NCI-H1436 (cell line): ENCODE results near the gene ATP6V0A1.
"Not testable (repeated sequence)": the region's sequence is repeated elsewhere in the genome, so short reads cannot be mapped to it uniquely, and the experiment has no call there.

Experiments used
- DNase-seq: peaks from one replicate; lab custom pipeline; 2025; lab: John Stamatoyannopoulos, UW

Gene ATP6V0A1

GRCh38 chr17:42438600-42439567 is 19.8 kb upstream of the ATP6V0A1 start:
- no peak for DNase-seq

GRCh38 chr17:42441371-42442195 is 17.1 kb upstream of the ATP6V0A1 start:
- DNase-seq: no peak

DNA sequence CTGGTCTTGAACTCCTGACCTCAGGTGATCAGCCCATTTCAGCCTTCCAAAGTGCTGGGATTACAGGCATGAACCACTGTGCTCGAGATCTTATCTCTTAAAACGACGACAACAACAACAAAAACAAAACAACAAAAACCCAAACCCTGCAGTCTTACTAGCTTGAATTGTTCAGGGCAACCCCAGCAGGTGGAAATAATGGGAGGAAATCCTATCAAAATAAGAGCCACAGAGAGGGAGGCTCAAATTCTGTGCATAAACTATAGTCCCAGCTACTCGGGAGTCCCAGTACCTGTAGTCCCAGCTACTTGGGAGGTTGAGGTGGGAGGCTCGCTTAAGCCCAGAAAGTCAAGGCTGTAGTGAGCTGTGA is 16.5 kb upstream of the ATP6V0A1 start:
- no peak for DNase-seq

GRCh38 chr17:42449176-42449575 is 9.5 kb upstream of the ATP6V0A1 start:
- not testable (repeated sequence) for DNase-seq

- not testable (repeated sequence) for DNase-seq
Measured at GRCh38 chr17:42449838-42450237, 8.8 kb upstream of the ATP6V0A1 start.

DNA sequence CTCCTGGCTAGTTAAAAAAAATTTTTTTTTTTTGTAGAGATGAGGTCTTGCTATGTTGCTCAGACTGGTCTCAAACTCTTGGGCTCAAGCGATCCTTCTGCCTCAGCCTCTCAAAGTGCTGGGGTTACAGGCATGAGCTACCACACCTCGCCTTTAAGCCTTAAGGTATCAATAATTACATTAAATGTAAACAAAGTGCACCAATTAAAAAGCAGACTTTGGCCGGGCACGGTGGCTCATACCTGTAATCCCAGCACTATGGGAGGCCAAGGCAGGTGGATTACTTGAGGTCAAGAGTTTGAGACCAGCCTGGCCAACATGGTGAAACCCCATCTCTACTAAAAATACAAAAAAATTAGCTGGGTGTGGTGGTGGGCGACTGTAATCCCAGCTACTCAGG is 7.4 kb upstream of the ATP6V0A1 start:
- DNase-seq: not testable (repeated sequence)

DNA sequence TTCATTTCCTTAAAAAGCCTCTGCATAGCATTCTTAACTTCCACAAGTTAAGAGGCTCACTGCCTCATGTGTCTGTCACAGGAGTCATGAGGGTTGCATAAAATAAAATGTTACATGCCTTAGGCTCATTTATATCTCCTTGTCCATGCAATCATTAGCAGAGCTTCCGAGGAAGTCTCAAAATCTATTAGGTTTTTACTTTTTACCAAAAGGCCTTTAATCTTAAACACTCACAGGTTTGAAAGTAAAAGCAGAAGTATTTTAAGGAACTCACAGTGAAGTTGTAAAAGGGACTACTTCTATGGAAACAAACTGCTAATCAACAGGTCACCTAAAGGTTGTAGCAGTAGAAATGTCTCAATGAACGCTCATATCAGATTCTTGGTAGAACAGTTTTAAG is 5.2 kb upstream of the ATP6V0A1 start:
- DNase-seq: no peak

DNA sequence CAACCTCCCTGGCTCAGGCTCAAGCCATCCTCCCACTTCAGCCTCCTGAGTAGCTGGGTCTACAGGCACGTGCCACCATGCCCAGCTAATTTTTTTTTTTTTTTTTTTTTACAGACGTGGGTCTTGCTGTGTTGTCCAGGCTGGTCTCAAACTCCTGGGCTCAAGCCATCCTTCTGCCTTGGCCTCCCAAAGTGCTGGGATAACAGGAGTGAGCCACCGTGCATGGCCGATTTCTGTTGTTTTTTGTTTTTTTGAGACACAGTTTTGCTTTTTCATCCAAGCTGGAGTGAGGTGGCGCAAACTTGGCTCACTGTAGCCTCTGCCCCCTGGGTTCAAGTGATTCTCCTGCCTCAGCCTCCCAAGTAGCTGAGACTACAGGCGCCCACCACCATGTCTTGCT is 3.7 kb upstream of the ATP6V0A1 start:
- DNase-seq: not testable (repeated sequence)

DNA sequence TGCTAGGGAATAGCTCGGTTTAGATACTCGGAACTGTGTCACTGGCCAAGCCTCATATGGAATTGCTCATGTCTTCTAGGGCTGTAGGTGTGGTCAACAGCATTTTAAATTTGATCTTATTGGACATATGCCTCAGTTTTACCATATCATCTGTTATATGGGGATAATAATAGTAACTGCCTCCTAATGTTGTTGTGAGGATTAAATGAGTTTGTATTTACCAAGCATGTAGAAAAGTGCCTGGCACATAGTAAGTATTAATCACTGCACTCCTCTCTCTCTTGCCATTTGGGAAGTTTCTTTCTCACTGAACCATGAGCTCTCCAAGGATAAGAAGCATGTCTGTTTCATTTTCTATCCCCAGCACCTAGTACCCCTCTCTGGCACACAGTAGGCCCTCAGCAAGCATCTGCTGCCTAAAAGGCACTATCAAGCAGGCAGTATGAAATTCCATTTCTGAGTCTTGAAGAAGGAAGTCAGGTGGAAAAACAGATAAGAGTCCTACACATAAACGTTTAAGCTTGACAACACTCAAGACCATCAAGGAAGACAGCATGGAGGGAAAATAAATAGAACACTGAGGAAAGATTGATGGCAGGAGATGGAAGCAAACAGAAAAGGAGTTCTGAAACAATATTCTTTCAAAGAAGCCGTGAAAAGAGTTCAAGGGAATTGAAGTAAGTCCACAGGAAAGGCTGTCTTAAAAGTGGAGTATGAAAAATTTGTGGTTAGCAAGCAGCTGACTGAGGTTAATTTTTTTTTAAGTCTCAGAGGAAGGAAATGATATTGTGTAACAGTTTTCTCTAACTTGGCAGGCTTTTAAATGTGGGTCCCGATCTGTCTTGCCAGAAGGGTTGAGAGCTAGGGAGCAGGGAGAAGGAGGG is 2.2 kb upstream of the ATP6V0A1 start:
- no peak for DNase-seq

DNA sequence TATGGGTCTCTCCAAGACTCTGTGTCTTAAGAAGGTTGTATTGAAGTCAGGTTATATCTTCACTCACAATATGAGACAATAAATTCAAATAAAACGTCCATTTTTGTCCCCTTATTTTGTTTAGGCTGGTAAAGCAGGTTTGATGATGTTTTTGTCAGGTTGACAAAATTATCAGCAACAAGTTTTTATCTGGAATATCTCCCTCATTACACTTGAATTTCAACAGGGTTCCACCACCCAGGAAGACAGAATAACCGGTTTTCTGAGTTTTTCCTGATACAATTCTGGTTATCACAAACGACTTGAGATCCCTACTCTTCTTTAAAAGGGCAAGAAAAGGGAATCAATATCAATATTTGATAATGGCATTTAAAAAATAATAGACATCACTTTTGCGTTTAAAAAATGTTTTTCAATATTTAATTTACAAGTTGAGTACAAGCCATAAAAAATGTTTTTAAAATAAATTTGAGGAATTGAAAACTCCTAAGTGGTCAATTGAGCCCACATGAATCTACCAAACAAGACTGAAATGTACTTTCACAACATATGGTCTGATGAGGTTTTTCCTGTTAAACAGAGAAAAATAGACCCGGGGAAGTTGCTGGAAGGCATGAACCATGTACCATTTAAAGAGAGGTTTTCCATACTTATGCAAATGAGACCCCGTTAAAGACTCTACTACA is 1.4 kb upstream of the ATP6V0A1 start:
- DNase-seq: no peak

DNA sequence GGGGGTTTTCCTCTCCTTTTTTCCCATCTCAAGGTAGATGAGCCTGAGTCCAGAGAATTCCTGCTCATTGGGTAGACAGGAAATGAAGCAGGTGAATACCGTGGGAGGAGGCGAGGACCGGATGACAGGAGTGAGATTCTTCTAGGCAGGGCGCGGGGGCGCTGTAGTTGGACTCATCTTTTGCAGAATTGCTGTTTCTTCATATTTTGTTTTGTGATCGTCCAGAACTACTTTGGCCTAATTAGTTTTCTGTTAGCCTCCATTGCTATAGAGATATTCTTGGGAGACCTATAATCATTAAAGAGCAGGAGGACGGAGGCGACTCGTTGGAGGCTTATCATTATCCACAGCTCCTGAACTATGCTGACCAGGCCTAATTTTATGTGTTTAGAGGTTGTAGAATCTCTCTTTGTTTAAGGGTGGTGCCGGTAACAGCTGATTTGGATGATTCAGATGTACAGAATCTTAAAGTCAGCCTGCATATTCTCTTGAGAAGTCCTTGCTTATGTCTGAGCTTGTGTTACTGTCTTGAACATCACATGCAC is 650 bp downstream of the ATP6V0A1 start:
- no peak for DNase-seq

GRCh38 chr17:42459801-42460281 is 1.2 kb downstream of the ATP6V0A1 start:
- DNase-seq: no peak

DNA sequence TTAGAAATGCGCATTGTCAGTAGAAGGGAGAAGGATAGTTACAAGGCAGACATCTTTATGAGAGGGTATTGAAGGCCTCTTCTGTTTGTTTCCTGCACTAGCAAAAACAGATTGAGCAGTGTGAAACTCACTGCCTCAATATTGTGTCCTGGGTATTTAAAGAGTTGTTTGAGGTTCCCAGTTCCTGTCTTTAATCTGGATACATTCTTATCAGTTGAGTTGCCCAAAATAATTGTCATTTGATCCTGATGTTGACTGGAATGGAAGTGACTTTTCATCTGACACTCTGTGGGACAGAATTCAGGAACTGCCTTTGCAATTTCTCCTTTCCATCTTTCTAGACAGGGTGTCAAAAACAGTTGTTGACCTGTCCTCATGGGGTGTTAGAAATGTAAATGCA is 1.7 kb downstream of the ATP6V0A1 start:
- no peak for DNase-seq

- no peak for DNase-seq
Measured at GRCh38 chr17:42463976-42464400, 5.3 kb downstream of the ATP6V0A1 start.

DNA sequence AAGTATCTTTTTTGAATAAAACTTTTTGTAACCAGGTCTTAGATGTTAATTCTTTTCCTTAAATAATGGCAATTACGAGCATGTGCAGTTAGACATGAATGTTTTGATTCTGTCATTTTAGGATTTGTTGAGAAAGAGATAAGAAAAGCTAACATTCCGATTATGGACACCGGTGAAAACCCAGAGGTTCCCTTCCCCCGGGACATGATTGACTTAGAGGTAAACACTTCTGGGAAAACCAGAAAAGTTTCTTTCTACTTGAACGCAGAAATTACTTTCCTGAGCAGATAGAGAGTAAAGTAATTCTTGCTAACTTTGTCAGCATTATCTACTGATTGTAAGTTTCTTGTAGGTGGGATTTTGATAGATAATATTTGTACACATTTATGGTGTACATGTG is 9.2 kb downstream of the ATP6V0A1 start:
- DNase-seq: no peak

- no peak for DNase-seq
Measured at GRCh38 chr17:42472709-42473521, 14.2 kb downstream of the ATP6V0A1 start.

GRCh38 chr17:42474276-42474675 is 15.6 kb downstream of the ATP6V0A1 start:
- no peak for DNase-seq

- no peak for DNase-seq
Measured at GRCh38 chr17:42475121-42475520, 16.4 kb downstream of the ATP6V0A1 start.

DNA sequence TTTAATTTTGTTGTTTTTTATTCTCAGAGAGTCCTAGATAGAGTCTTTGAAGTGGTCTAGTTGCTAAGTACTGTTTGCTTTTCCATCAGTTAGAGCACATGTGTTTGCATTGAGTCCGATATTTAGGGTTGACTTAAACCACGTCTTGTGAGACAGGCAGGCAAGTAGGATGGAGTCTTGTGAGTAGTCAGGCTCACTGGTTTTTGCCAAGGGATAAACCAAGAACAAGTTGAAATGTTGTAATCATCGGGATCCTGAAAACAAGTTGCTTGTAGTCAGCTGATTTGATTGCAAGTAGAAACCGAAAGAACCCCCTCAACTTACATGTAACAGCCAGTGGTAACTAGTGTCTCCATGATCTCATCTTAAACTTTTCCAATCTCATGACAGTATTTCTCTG is 17.2 kb downstream of the ATP6V0A1 start:
- no peak for DNase-seq

DNA sequence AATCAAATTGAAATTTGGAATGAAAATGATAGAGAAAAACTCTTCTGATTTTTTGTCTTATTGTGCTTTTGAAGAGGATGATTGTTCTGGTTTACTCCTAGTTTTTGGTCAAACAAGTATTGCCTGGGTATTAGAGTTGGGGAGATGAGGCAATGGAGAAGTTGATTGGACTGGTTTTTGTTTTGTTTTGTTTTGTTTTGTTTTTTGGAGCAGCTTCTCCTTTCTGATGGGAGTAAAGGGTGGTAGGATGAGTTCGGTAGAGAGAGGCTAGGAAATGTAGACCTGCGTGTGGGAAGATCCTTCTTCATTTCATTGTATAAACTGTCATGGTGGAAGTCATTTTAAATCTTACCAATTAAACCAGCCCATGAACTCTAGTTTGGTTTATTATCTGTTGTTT is 17.7 kb downstream of the ATP6V0A1 start:
- DNase-seq: no peak
